ENCODE measurements around the gene EYA2.

DNA sequence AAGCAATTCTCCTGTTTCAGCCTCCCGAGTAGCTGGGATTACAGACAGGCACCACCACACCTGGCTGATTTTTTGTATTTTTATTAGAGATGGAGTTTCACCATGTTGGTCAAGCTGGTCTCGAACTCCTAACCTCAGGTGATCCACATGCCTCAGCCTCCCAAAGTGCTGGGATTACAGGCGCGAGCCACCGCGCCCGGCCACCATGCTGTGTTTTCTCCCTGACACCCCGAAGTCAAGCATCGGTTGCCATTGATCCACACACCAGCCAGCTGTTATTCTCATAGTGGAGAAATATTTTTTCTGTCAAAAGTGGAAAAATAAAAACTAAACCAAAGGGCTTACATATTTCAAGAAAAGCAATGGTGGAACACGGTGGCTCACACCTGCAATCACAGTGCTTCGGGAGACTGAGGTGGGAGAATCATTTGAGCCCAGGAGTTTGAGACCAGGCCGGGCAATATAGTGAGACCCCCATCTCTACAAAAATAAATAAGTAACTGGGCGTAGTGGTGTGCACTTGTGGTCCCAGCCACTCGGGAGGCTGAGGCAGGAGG, 304.4 kb downstream of the EYA2 start:
- TF ChIP-seq, protein P1, sequence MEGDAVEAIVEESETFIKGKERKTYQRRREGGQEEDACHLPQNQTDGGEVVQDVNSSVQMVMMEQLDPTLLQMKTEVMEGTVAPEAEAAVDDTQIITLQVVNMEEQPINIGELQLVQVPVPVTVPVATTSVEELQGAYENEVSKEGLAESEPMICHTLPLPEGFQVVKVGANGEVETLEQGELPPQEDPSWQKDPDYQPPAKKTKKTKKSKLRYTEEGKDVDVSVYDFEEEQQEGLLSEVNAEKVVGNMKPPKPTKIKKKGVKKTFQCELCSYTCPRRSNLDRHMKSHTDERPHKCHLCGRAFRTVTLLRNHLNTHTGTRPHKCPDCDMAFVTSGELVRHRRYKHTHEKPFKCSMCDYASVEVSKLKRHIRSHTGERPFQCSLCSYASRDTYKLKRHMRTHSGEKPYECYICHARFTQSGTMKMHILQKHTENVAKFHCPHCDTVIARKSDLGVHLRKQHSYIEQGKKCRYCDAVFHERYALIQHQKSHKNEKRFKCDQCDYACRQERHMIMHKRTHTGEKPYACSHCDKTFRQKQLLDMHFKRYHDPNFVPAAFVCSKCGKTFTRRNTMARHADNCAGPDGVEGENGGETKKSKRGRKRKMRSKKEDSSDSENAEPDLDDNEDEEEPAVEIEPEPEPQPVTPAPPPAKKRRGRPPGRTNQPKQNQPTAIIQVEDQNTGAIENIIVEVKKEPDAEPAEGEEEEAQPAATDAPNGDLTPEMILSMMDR (conservative IDR thresholded peaks at IDR 0.05; ENCODE audit: low read depth, low read length) = no peak
- no peak for TF ChIP-seq EZH2 (IDR thresholded peaks at IDR 0.05; ENCODE audit: borderline replicate concordance, low read depth, low read length, poor library complexity, severe bottlenecking)

All from A673 (cell line).